Right lobe of liver (tissue), 6 donors: Measurements from ENCODE around the gene EPHX1. TPM values are rescaled to one million over a fixed set of nuclear protein-coding genes. Genes with fewer than 3 reads are reported as not detected.
A peak's percentile ranks its signal among the peaks of the same experiment; 100 is the strongest.

ENCODE experiments used
- ATAC-seq, 4 donors: fragments of 200-7000 bp; cut with Tn5 transposase; one replicate each; pipeline ENCODE4 v1.9.1; 2020; ENCODE audit warnings: mild to moderate bottlenecking in 4 of 4, moderate library complexity in 4 of 4
- DNase-seq, 3 donors: peaks; one replicate each; pipeline ENCODE4 v3.0.0-alpha.2; 2020
- H3K27ac ChIP-seq, 3 donors: fragments of 200-600 bp; one replicate each; pipeline ENCODE4 v1.8.0; 2022
- H3K27me3 ChIP-seq, 2 donors: fragments of 200-600 bp; one replicate each; pipeline ENCODE4 v1.8.0; 2022
- H3K36me3 ChIP-seq, 4 donors: fragments of 200-600 bp; sonication (generic) in 1 of 4; one replicate each; pipeline versions ENCODE4 v1.5.1 to v1.8.0; 2017 to 2022; ENCODE audit warnings: control low read depth in 1 of 4
- H3K4me1 ChIP-seq, 4 donors: fragments of 200-600 bp; sonication (generic) in 1 of 4; one replicate each; pipeline versions ENCODE4 v1.5.1 to v1.8.0; 2017 to 2022; ENCODE audit warnings: control low read depth in 1 of 4
- H3K4me3 ChIP-seq, 3 donors: fragments of 200-600 bp; one replicate each; pipeline ENCODE4 v1.8.0; 2022
- H3K9me3 ChIP-seq, 4 donors: fragments of 200-600 bp; sonication (generic) in 1 of 4; one replicate each; pipeline versions ENCODE4 v1.5.1 to v1.8.0; 2017 to 2022; ENCODE audit warnings: control low read depth in 1 of 4
- CTCF ChIP-seq, 4 donors: fragments of 200-600 bp in 3 of 4; fragments of 450-650 bp in 1 of 4; IDR thresholded peaks; one replicate each; pipeline versions ENCODE4 v1.5.1 to v1.8.0; 2016 to 2022; ENCODE audit warnings: antibody characterized with exemption in 4 of 4, mild to moderate bottlenecking in 2 of 4
- POLR2A ChIP-seq: fragments of 450-650 bp; IDR thresholded peaks from one replicate; pipeline ENCODE4 v1.6.1; 2017; ENCODE audit warnings: antibody characterized with exemption, mild to moderate bottlenecking
- WGBS: methylation state at CpG from one replicate; pipeline ENCODE4 v1.1.6; 2018; ENCODE audit warnings: low coverage, low lambda C conversion rate; ENCODE audit not compliant: insufficient coverage; ENCODE audit errors: missing lambda C conversion rate; 5-methylcytosine and 5-hydroxymethylcytosine counted together
- intact Hi-C, 2 donors: fragments of 100-400 bp; cut with DNase I; formaldehyde crosslinking; loops; one replicate each; pipeline versions ENCODE4 v1.11.2 to v1.14.1; 2022
- total RNA-seq, 6 experiments: library from RNA; depleted of rRNA in 2 of 6; stranded (reverse); fragments of >200 nt in 2 of 6; fragmentation: NEBNext Ultra II Directional in 3 of 6; extraction: Animal tissue kit (Norgen Biotek cat#: 25700) in 3 of 6; gene quantifications; one replicate each; pipeline versions ENCODE4 v1.1.0 to v1.2.4, GENCODE V29; 2016 to 2023
- donor health status: DM: no; HTN: yes; CAD: no.
- donor health status: DM: no; HTN: no; CAD: no.
- donor health status: DM: no; HTN: no; CAD: no.
- donor health status: DM: no; HTN: yes; CAD: no.
- donor health status: DM: no; HTN: yes; CAD: no.

Gene EPHX1
- total RNA-seq, 6 experiments from 2014 or later, result 331 to 4,402 (median 1,032) TPM

DNA sequence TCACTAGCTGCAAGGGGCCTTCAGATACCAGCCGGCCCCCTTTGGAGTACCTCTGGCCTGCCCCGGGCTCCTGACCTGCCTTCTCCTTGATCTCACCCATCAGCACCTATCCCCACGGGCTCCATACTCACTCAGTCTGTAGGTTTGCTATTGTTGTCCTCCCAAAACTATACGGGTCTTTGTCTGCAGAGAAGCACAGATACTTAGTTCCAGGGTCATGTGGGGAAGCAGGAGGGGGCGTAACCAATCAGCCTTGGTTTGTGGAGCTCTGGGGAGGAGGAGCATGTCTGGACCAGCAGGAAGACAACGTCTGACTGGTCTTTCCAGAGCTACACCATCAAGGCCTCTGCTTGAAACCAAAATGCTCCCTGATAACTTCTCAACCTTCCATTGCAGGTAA lies 57.1 kb downstream of the EPHX1 start:
- Histone ChIP-seq H3K36me3 (peaks cover 5 to 97% (median 46%) of the 10 kb centered on the region in 4 donors), H3K4me3 (no peak overlapping the region), H3K9me3 (no peaks in the 10 kb centered on the region), H3K4me1 (peaks cover 0 to 4% (median 0%) of the 10 kb centered on the region in 4 donors), H3K27me3 (no peaks in the 10 kb centered on the region), H3K27ac (no peak overlapping the region)
- TF ChIP-seq CTCF (IDR thresholded peaks at IDR 0.05), result no peak
- TF ChIP-seq POLR2A, result no peak
- DNase-seq (peak in 1 of 3 donors; percentile 27), ATAC-seq (no peak)
- WGBS, result 65% methylated on average over 4 of the region's 6 CpGs
- intact Hi-C loops, result loop anchor here in 1 of 2 donors (10.0 kb wide), 1 partner anchor 48 kb away; no protein-coding TSS in a partner anchor

DNA sequence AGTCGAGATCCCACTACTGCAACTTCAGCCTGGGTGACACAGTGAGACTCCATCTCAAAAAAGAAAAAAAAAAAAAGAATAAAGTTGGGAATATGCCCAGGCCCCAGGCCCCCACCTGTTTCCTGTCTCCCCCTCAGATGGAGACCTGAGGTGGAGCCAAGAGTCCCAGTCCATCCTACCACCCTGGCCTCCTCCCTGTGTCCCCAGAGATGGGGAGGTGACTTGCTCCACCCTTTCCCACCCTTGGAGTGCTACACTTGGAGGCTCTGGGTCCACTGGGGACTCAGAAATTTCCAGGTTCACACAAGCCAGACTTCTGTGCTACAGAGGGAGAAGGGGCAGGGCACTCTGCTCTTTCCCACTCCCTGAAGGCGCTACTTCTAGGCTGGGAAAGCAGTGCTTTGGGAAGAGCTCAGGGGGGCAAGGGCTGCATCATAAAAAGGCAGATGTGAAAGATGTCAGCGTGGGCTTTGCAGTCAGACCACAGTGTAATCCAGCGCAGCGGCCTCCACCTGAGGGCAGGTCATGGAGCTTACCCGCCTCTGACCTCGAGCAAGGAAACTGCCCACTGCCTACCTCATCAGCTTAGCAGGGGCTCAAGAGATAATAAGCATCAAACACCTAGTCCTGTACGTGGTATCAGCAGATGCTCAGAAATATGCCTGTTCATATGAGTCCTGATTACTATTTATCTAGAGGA lies 58.9 kb downstream of the EPHX1 start:
- DNase-seq, result peak in 1 of 3 donors; percentile 8
- Histone ChIP-seq H3K27ac (no peak overlapping the region), H3K9me3 (no peaks in the 10 kb centered on the region), H3K4me1 (peaks cover 0 to 6% (median 0%) of the 10 kb centered on the region in 4 donors), H3K36me3 (peaks cover 5 to 92% (median 40%) of the 10 kb centered on the region in 4 donors), H3K4me3 (no peak overlapping the region), H3K27me3 (no peaks in the 10 kb centered on the region)
- intact Hi-C loops, result loop anchor here in 1 of 2 donors (10.0 kb wide), 1 partner anchor 46 kb away; no protein-coding TSS in a partner anchor
- no peak for ATAC-seq
- no peak for TF ChIP-seq POLR2A
- TF ChIP-seq CTCF (IDR thresholded peaks at IDR 0.05), result no peak
- 89% methylated on average over 3 of the region's 8 CpGs for WGBS

DNA sequence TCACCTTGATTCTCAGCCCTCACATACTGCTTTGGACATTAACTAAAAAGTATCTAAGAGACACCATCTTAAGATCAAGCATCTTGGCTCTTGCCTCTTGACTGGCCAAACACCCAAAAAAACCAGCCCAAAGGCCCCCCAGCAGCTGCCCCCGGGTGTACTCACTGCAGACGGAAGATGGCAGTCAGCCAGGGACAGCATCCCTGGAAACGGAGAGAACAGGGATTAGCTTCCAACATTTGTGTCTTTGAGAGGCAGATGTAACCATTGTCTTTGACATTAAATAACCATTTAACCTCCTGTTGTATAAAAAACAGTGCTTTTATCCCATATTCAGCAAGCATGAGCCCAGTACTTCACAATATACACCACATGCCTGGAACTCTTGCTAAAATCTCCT lies 61.0 kb downstream of the EPHX1 start:
- WGBS, result 42% methylated on average over 3 of the region's 3 CpGs
- intact Hi-C loops, result no loop called here
- Histone ChIP-seq H3K4me1 (peaks cover 0 to 6% (median 0%) of the 10 kb centered on the region in 4 donors), H3K27me3 (no peaks in the 10 kb centered on the region), H3K9me3 (no peaks in the 10 kb centered on the region), H3K27ac (no peak overlapping the region), H3K36me3 (peaks cover 5 to 86% (median 36%) of the 10 kb centered on the region in 4 donors), H3K4me3 (no peak overlapping the region)
- TF ChIP-seq POLR2A (no peak), CTCF (IDR thresholded peaks at IDR 0.05) (no peak)
- DNase-seq (peak in 1 of 3 donors; percentile 24), ATAC-seq (no peak)

GRCh38 chr1:225871359-225872074 lies 61.6 kb downstream of the EPHX1 start:
- peaks cover 0 to 6% (median 0%) of the 10 kb centered on the region in 4 donors for H3K4me1 ChIP-seq
- 54% methylated on average over 4 of the region's 11 CpGs for WGBS
- no peaks in the 10 kb centered on the region for H3K27me3 ChIP-seq
- intact Hi-C loops, result no loop called here
- H3K4me3 ChIP-seq, result no peak overlapping the region
- DNase-seq (peak in 1 of 3 donors; percentile 30), ATAC-seq (peak in 3 of 4 donors; percentile 60 to 83 (median 69))
- no peak for TF ChIP-seq CTCF (IDR thresholded peaks at IDR 0.05)
- no peak for TF ChIP-seq POLR2A
- no peak overlapping the region for H3K27ac ChIP-seq
- H3K9me3 ChIP-seq, result no peaks in the 10 kb centered on the region
- peaks cover 5 to 84% (median 35%) of the 10 kb centered on the region in 4 donors for H3K36me3 ChIP-seq
